Heart right ventricle (tissue), 16 donors: ENCODE data around the gene MAN1C1. TPM values are rescaled to one million over a fixed set of nuclear protein-coding genes. Genes with fewer than 3 reads are reported as not detected.

Experiments used
- ATAC-seq, 8 donors: fragments of 200-7000 bp; cut with Tn5 transposase; one replicate each; pipeline ENCODE4 v1.9.1; 2020; ENCODE audit warnings: mild to moderate bottlenecking in 8 of 8, moderate library complexity in 8 of 8, moderate number of reproducible peaks in 1 of 8
- DNase-seq, 2 donors: peaks; one replicate each; pipeline ENCODE4 v3.0.0-alpha.2; 2020
- H3K27ac ChIP-seq, 10 donors: fragments of 200-600 bp; sonication (generic) in 2 of 10; one replicate each; pipeline versions ENCODE4 v1.5.0 to v1.8.0; 2020 to 2022; ENCODE audit warnings: mild to moderate bottlenecking in 3 of 10
- H3K27me3 ChIP-seq, 7 donors: fragments of 200-600 bp; one replicate each; pipeline ENCODE4 v1.8.0; 2021 to 2022; ENCODE audit warnings: mild to moderate bottlenecking in 2 of 7
- H3K36me3 ChIP-seq, 9 donors: fragments of 200-600 bp; sonication (generic) in 1 of 9; one replicate each; pipeline versions ENCODE4 v1.5.0 to v1.8.0; 2020 to 2022; ENCODE audit warnings: mild to moderate bottlenecking in 2 of 9
- H3K4me1 ChIP-seq, 9 donors: fragments of 200-600 bp; sonication (generic) in 1 of 9; one replicate each; pipeline versions ENCODE4 v1.5.0 to v1.8.0; 2020 to 2022; ENCODE audit warnings: mild to moderate bottlenecking in 4 of 9
- H3K4me3 ChIP-seq, 10 donors: fragments of 200-600 bp; sonication (generic) in 2 of 10; one replicate each; pipeline versions ENCODE4 v1.5.0 to v1.8.0; 2020 to 2022; ENCODE audit warnings: mild to moderate bottlenecking in 7 of 10, moderate library complexity in 2 of 10
- H3K9me3 ChIP-seq, 11 donors: fragments of 200-600 bp in 10 of 11; sonication (generic) in 2 of 11; one replicate each; pipeline versions ENCODE4 v1.5.0 to v1.8.0; 2013 to 2022; ENCODE audit warnings: mild to moderate bottlenecking in 2 of 11, control low read depth in 1 of 11, moderate library complexity in 1 of 11
- CTCF ChIP-seq, 9 donors: fragments of 200-600 bp; sonication (generic) in 2 of 9; IDR thresholded peaks; one replicate each; pipeline versions ENCODE4 v1.5.0 to v1.8.0; 2021 to 2022; ENCODE audit warnings: antibody characterized with exemption in 9 of 9, mild to moderate bottlenecking in 5 of 9, moderate library complexity in 1 of 9
- WGBS, 2 donors: extraction: QIAGEN DNeasy Blood & Tissue Kit; methylation state at CpG; one replicate each; pipeline ENCODE4 v1.1.7; 2013; ENCODE audit warnings: inconsistent platforms in 1 of 2; 5-methylcytosine and 5-hydroxymethylcytosine counted together
- intact Hi-C, 10 donors: fragments of 100-400 bp; cut with DNase I; formaldehyde crosslinking; loops; one replicate each; pipeline versions ENCODE4 v1.11.1 to v1.14.2; 2022
- polyA plus RNA-seq, 2 donors: library from polyadenylated mRNA; stranded (reverse); fragments of 200-250 nt; gene quantifications; one replicate each; pipeline ENCODE4 v1.2.3, GENCODE V29; 2013
- total RNA-seq, 10 donors: library from RNA; stranded (reverse); fragmentation: NEBNext Ultra II Directional in 3 of 10; extraction: Animal tissue kit (Norgen Biotek cat#: 25700) in 3 of 10; gene quantifications; one replicate each; pipeline versions ENCODE4 v1.2.1 to v1.2.4, GENCODE V29; 2021 to 2023
- donor health status: Arrhythmogenic right ventricular cardiomyopathy.
- donor health status: ischemic (EF 13 %, LVEDD 7.1; RV severe dilation, severe dysfunction).
- donor health status: healthy with polysubstance abuse.
- donor health status: DM: no; HTN: yes; CAD: no.
- donor health status: DM: no; HTN: no; CAD: no.
- donor health status: ischemic (EF 25% LVEDD 6.9; RV normal size, moderate dysfunction).
- donor health status: ischemic (EF 25% LVEDD 5.7; RV mildly dilated, moderate dysfunction).
- donor health status: healthy.
- donor health status: DM: yes; HTN: yes; CAD: no.
- donor health status: Ischemic cardiomyopathy.
- donor health status: ischemic (EF 35%, LVEDD 5.7; RV mildly dilated, moderate dysfunction).
- donor health status: nonischemic (EF 11% LVEDD 7.7; RV severe dilation, severe dysfunction).
- donor health status: DM: yes; HTN: yes; CAD: no.
- donor health status: PGD.
- donor health status: ischemic (EF 29% LVEDD 5.4; RV normal size, mild dysfunction).
- donor health status: nonischemic (EF 23%, LVEDD 6.1; RV moderate dilation, normal function).

Gene MAN1C1
- total and polyA plus RNA-seq, 12 donors, result 9.7 to 23.4 (median 13.4) TPM

GRCh38 chr1:25671929-25672328 is 55.3 kb downstream of the MAN1C1 start:
- no peaks in the 10 kb centered on the region for H3K27me3 ChIP-seq
- WGBS, 2 donors, result 84 to 95% methylated on average over 3 of the region's 3 CpGs
- no peaks in the 10 kb centered on the region for H3K36me3 ChIP-seq
- peaks cover 6 to 20% (median 14%) of the 10 kb centered on the region in 9 donors for H3K4me1 ChIP-seq
- TF ChIP-seq CTCF (IDR thresholded peaks at IDR 0.05), result no peak
- ATAC-seq (peak in 2 of 8 donors; percentile 22 to 37), DNase-seq (no peak)
- H3K27ac ChIP-seq, result no peak overlapping the region
- intact Hi-C loops, result loop anchor here in 1 of 10 donors (10.0 kb wide), 1 partner anchor 47 kb away; no protein-coding TSS in a partner anchor
- no peak overlapping the region for H3K4me3 ChIP-seq
- H3K9me3 ChIP-seq, result no peaks in the 10 kb centered on the region

GRCh38 chr1:25672763-25673409 is 56.3 kb downstream of the MAN1C1 start:
- no peak for TF ChIP-seq CTCF (IDR thresholded peaks at IDR 0.05)

GRCh38 chr1:25673456-25673855 is 56.9 kb downstream of the MAN1C1 start:
- DNase-seq (no peak), ATAC-seq (no peak)
- Histone ChIP-seq H3K27ac (no peak overlapping the region), H3K4me3 (no peak overlapping the region), H3K36me3 (no peaks in the 10 kb centered on the region), H3K9me3 (no peaks in the 10 kb centered on the region), H3K4me1 (peaks cover 6 to 35% (median 21%) of the 10 kb centered on the region in 9 donors), H3K27me3 (no peaks in the 10 kb centered on the region)
- intact Hi-C loops, result loop anchor here in 1 of 10 donors (10.0 kb wide), 1 partner anchor 49 kb away; no protein-coding TSS in a partner anchor
- 97 to 98% methylated on average over 3 of the region's 3 CpGs for WGBS, 2 donors
- no peak for TF ChIP-seq CTCF (IDR thresholded peaks at IDR 0.05)

More at GRCh38 chr1:25672763-25673409, 56.3 kb downstream of the MAN1C1 start:
- Histone ChIP-seq H3K36me3 (no peaks in the 10 kb centered on the region), H3K4me1 (peaks cover 6 to 30% (median 18%) of the 10 kb centered on the region in 9 donors), H3K4me3 (no peak overlapping the region), H3K27me3 (no peaks in the 10 kb centered on the region), H3K9me3 (no peaks in the 10 kb centered on the region), H3K27ac (no peak overlapping the region)
- WGBS, 2 donors, result 70 to 76% methylated on average over 13 of the region's 13 CpGs
- ATAC-seq (peak in 3 of 8 donors; percentile 14 to 43 (median 41)), DNase-seq (no peak)
- intact Hi-C loops, result loop anchor here in 1 of 10 donors (10.0 kb wide), 1 partner anchor 48 kb away; no protein-coding TSS in a partner anchor

GRCh38 chr1:25673962-25674806 is 57.6 kb downstream of the MAN1C1 start:
- H3K36me3 ChIP-seq, result no peaks in the 10 kb centered on the region
- intact Hi-C loops, result loop anchor here in 1 of 10 donors (10.0 kb wide), 1 partner anchor 49 kb away; no protein-coding TSS in a partner anchor
- H3K27ac ChIP-seq, result no peak overlapping the region
- no peak for TF ChIP-seq CTCF (IDR thresholded peaks at IDR 0.05)
- peaks cover 6 to 43% (median 27%) of the 10 kb centered on the region in 9 donors for H3K4me1 ChIP-seq
- H3K4me3 ChIP-seq, result no peak overlapping the region
- no peaks in the 10 kb centered on the region for H3K27me3 ChIP-seq
- 92 to 94% methylated on average over 8 of the region's 8 CpGs for WGBS, 2 donors
- DNase-seq, result no peak
- ATAC-seq, result no peak
- no peaks in the 10 kb centered on the region for H3K9me3 ChIP-seq
